Measurements from ENCODE around the gene SSR1.

SSR1 gene

GRCh38 chr6:7250812-7251211, 62.2 kb downstream of the SSR1 start:
- Histone ChIP-seq H3F3A (ENCODE audit: control insufficient read depth, insufficient read depth) (no peaks in the 10 kb centered on the region), H3K4me3 (ENCODE audit: low read length) (no peak overlapping the region), H3K79me2 (ENCODE audit: control insufficient read depth, low read length) (no peaks in the 10 kb centered on the region), H3K27me3 (ENCODE audit: control insufficient read depth, low read length) (no peaks in the 10 kb centered on the region), H3K9me2 (replicated peaks; ENCODE audit: control insufficient read depth, low read length) (no peaks in the 10 kb centered on the region), H3K27ac (ENCODE audit: low read depth, low read length) (no peak overlapping the region), H4K20me1 (ENCODE audit: control insufficient read depth, insufficient read depth, low read depth, low read length) (no peaks in the 10 kb centered on the region), H3K4me1 (ENCODE audit: control insufficient read depth, low read length) (peaks cover 9% of the 10 kb centered on the region), H3K36me3 (ENCODE audit: control insufficient read depth, low read length) (peaks cover 6% of the 10 kb centered on the region; the same call in 1 of the 2 replicates), H3K4me2 (ENCODE audit: low read length) (no peak overlapping the region), H3K9me3 (ENCODE audit: control insufficient read depth, insufficient read depth, low read length) (no peaks in the 10 kb centered on the region)
- TF ChIP-seq CTCF (IDR thresholded peaks at IDR 0.05; ENCODE audit: low read depth, low read length, poor library complexity, severe bottlenecking), result no peak
- TF ChIP-seq EZH2phosphoT487 (IDR thresholded peaks at IDR 0.05; ENCODE audit: borderline replicate concordance, low read length), result no peak

- H3K79me2 ChIP-seq (ENCODE audit: control insufficient read depth, low read length), result no peaks in the 10 kb centered on the region
- no peaks in the 10 kb centered on the region for H4K20me1 ChIP-seq (ENCODE audit: control insufficient read depth, insufficient read depth, low read depth, low read length)
- no peak overlapping the region for H3K27ac ChIP-seq (ENCODE audit: low read depth, low read length)
- H3K4me1 ChIP-seq (ENCODE audit: control insufficient read depth, low read length), result peaks cover 9% of the 10 kb centered on the region
- peaks cover 6% of the 10 kb centered on the region; the same call in 1 of the 2 replicates for H3K36me3 ChIP-seq (ENCODE audit: control insufficient read depth, low read length)
- H3F3A ChIP-seq (ENCODE audit: control insufficient read depth, insufficient read depth), result no peaks in the 10 kb centered on the region
- H3K27me3 ChIP-seq (ENCODE audit: control insufficient read depth, low read length), result no peaks in the 10 kb centered on the region
- H3K4me3 ChIP-seq (ENCODE audit: low read length), result no peak overlapping the region
- TF ChIP-seq CTCF (IDR thresholded peaks at IDR 0.05; ENCODE audit: low read depth, low read length, poor library complexity, severe bottlenecking) (no peak), EZH2phosphoT487 (IDR thresholded peaks at IDR 0.05; ENCODE audit: borderline replicate concordance, low read length) (no peak)
- H3K9me3 ChIP-seq (ENCODE audit: control insufficient read depth, insufficient read depth, low read length), result no peaks in the 10 kb centered on the region
- no peak overlapping the region for H3K4me2 ChIP-seq (ENCODE audit: low read length)
- no peaks in the 10 kb centered on the region for H3K9me2 ChIP-seq (replicated peaks; ENCODE audit: control insufficient read depth, low read length)
Observed at GRCh38 chr6:7249946-7250643, 62.9 kb downstream of the SSR1 start.

GRCh38 chr6:7249391-7249790, 63.6 kb downstream of the SSR1 start:
- no peak overlapping the region for H3K27ac ChIP-seq (ENCODE audit: low read depth, low read length)
- H3K36me3 ChIP-seq (ENCODE audit: control insufficient read depth, low read length), result peaks cover 6% of the 10 kb centered on the region; the same call in 1 of the 2 replicates

More at GRCh38 chr6:7249391-7249790, 63.6 kb downstream of the SSR1 start:
- H3K4me2 ChIP-seq (ENCODE audit: low read length), result no peak overlapping the region
- no peaks in the 10 kb centered on the region for H3K9me2 ChIP-seq (replicated peaks; ENCODE audit: control insufficient read depth, low read length)
- H3K9me3 ChIP-seq (ENCODE audit: control insufficient read depth, insufficient read depth, low read length), result no peaks in the 10 kb centered on the region
- peaks cover 9% of the 10 kb centered on the region for H3K4me1 ChIP-seq (ENCODE audit: control insufficient read depth, low read length)
- H3K4me3 ChIP-seq (ENCODE audit: low read length), result no peak overlapping the region
- H3F3A ChIP-seq (ENCODE audit: control insufficient read depth, insufficient read depth), result no peaks in the 10 kb centered on the region
- H3K27me3 ChIP-seq (ENCODE audit: control insufficient read depth, low read length), result no peaks in the 10 kb centered on the region
- TF ChIP-seq CTCF (IDR thresholded peaks at IDR 0.05; ENCODE audit: low read depth, low read length, poor library complexity, severe bottlenecking), result no peak
- TF ChIP-seq EZH2phosphoT487 (IDR thresholded peaks at IDR 0.05; ENCODE audit: borderline replicate concordance, low read length), result no peak
- no peaks in the 10 kb centered on the region for H3K79me2 ChIP-seq (ENCODE audit: control insufficient read depth, low read length)
- 0 out of 2 replicates have a peak, but pooled peaks cover 3% of the 10 kb centered on the region for H4K20me1 ChIP-seq (ENCODE audit: control insufficient read depth, insufficient read depth, low read depth, low read length)

Data from DOHH2 (cell line).